Endometrium (tissue), 2 donors: ENCODE data around the gene KCNQ1OT1.

ENCODE experiments used
- FAIRE-seq: peaks from 2 replicates; lab custom pipeline; 2012; peaks lifted over from hg19 to GRCh38; lab: Jason Lieb, UNC
- donor health status: control.
- donor health status: control.

KCNQ1OT1 gene

GRCh38 chr11:2593393-2593950 lies 106.3 kb downstream of the KCNQ1OT1 start:
- FAIRE-seq = no peak

GRCh38 chr11:2592559-2593392 lies 107.0 kb downstream of the KCNQ1OT1 start:
- FAIRE-seq = no peak

- no peak for FAIRE-seq
Measured at GRCh38 chr11:2591805-2592204, 108.0 kb downstream of the KCNQ1OT1 start.

GRCh38 chr11:2590965-2591754 lies 108.6 kb downstream of the KCNQ1OT1 start:
- no peak for FAIRE-seq

- FAIRE-seq = no peak
Measured at GRCh38 chr11:2590131-2590964, 109.4 kb downstream of the KCNQ1OT1 start.

- no peak for FAIRE-seq
Measured at GRCh38 chr11:2589538-2589934, 110.3 kb downstream of the KCNQ1OT1 start.

- no peak for FAIRE-seq
Measured at GRCh38 chr11:2588809-2589537, 110.8 kb downstream of the KCNQ1OT1 start.

- no peak for FAIRE-seq
Measured at GRCh38 chr11:2587976-2588748, 111.6 kb downstream of the KCNQ1OT1 start.

GRCh38 chr11:2587132-2587930 lies 112.5 kb downstream of the KCNQ1OT1 start:
- FAIRE-seq = no peak

GRCh38 chr11:2586793-2587131 lies 113.0 kb downstream of the KCNQ1OT1 start:
- FAIRE-seq = no peak

- FAIRE-seq = no peak
Measured at GRCh38 chr11:2586087-2586792, 113.6 kb downstream of the KCNQ1OT1 start.

- no peak for FAIRE-seq
Measured at GRCh38 chr11:2585566-2586086, 114.2 kb downstream of the KCNQ1OT1 start.

- FAIRE-seq = no peak
Measured at GRCh38 chr11:2584812-2585565, 114.8 kb downstream of the KCNQ1OT1 start.

- FAIRE-seq = no peak
Measured at GRCh38 chr11:2584434-2584811, 115.4 kb downstream of the KCNQ1OT1 start.

GRCh38 chr11:2583605-2583958 lies 116.2 kb downstream of the KCNQ1OT1 start:
- FAIRE-seq = no peak

GRCh38 chr11:2582946-2583604 lies 116.7 kb downstream of the KCNQ1OT1 start:
- FAIRE-seq = no peak

- FAIRE-seq = no peak
Measured at GRCh38 chr11:2582351-2582945, 117.3 kb downstream of the KCNQ1OT1 start.
